ENCODE data around the gene HAPSTR1. TPM values are rescaled to one million over a fixed set of nuclear protein-coding genes. Genes with fewer than 3 reads are reported as not detected.
A peak's percentile ranks its signal among the peaks of the same experiment; 100 is the strongest.

Gene HAPSTR1
- total and polyA plus RNA-seq, 2 of the 13 experiments (the other 11 are each of a cell fraction or from before 2014, with no cell fraction given): 25.2 to 83.2 TPM

GRCh38 chr16:9091867-9092281 lies 430 bp downstream of the HAPSTR1 start (continued):
- TF ChIP-seq, protein P1, sequence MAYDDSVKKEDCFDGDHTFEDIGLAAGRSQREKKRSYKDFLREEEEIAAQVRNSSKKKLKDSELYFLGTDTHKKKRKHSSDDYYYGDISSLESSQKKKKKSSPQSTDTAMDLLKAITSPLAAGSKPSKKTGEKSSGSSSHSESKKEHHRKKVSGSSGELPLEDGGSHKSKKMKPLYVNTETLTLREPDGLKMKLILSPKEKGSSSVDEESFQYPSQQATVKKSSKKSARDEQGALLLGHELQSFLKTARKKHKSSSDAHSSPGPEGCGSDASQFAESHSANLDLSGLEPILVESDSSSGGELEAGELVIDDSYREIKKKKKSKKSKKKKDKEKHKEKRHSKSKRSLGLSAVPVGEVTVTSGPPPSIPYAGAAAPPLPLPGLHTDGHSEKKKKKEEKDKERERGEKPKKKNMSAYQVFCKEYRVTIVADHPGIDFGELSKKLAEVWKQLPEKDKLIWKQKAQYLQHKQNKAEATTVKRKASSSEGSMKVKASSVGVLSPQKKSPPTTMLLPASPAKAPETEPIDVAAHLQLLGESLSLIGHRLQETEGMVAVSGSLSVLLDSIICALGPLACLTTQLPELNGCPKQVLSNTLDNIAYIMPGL (CRISPR knock-in tag; IDR thresholded peaks at IDR 0.05; ENCODE audit: borderline replicate concordance in 1 of 2, low read depth in 1 of 2): peak in 1 of 2 experiments; percentile 35; a peak in 1 of 4 replicates
- TF ChIP-seq ZNF569 (CRISPR knock-in tag; IDR thresholded peaks at IDR 0.05; ENCODE audit: borderline replicate concordance): no peak
- TF ChIP-seq TARDBP (CRISPR knock-in tag; IDR thresholded peaks at IDR 0.05): no peak
- TF ChIP-seq SKI (IDR thresholded peaks at IDR 0.05; ENCODE audit: partially characterized antibody): no peak
- no peak for TF ChIP-seq CREB1 (IDR thresholded peaks at IDR 0.05)
- no peak for TF ChIP-seq CREB1 (CRISPR knock-in tag; IDR thresholded peaks at IDR 0.05)
- TF ChIP-seq ZNF784 (CRISPR knock-in tag; IDR thresholded peaks at IDR 0.05; ENCODE audit: borderline replicate concordance): peak; percentile 28
- TF ChIP-seq ZNF781 (CRISPR knock-in tag; IDR thresholded peaks at IDR 0.05; ENCODE audit: borderline replicate concordance, not compliant biosample characterization): no peak
- TF ChIP-seq CBX1 (IDR thresholded peaks at IDR 0.05; ENCODE audit: low read depth): no peak
- TF ChIP-seq EZH2 (conservative IDR thresholded peaks at IDR 0.05; ENCODE audit: low read depth, low read length): no peak
- TF ChIP-seq ZNF10 (CRISPR knock-in tag; IDR thresholded peaks at IDR 0.05; ENCODE audit: borderline replicate concordance, low read depth): no peak
- no peak for TF ChIP-seq HNRNPH1 (optimal IDR thresholded peaks at IDR 0.05; ENCODE audit: low read depth, low read length)
- no peak for TF ChIP-seq ZNF225 (CRISPR knock-in tag; IDR thresholded peaks at IDR 0.05)
- TF ChIP-seq, protein P2, sequence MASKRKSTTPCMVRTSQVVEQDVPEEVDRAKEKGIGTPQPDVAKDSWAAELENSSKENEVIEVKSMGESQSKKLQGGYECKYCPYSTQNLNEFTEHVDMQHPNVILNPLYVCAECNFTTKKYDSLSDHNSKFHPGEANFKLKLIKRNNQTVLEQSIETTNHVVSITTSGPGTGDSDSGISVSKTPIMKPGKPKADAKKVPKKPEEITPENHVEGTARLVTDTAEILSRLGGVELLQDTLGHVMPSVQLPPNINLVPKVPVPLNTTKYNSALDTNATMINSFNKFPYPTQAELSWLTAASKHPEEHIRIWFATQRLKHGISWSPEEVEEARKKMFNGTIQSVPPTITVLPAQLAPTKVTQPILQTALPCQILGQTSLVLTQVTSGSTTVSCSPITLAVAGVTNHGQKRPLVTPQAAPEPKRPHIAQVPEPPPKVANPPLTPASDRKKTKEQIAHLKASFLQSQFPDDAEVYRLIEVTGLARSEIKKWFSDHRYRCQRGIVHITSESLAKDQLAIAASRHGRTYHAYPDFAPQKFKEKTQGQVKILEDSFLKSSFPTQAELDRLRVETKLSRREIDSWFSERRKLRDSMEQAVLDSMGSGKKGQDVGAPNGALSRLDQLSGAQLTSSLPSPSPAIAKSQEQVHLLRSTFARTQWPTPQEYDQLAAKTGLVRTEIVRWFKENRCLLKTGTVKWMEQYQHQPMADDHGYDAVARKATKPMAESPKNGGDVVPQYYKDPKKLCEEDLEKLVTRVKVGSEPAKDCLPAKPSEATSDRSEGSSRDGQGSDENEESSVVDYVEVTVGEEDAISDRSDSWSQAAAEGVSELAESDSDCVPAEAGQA (IDR thresholded peaks at IDR 0.05; ENCODE audit: low read depth): no peak
- TF ChIP-seq, protein P2 (CRISPR knock-in tag; IDR thresholded peaks at IDR 0.05; ENCODE audit: borderline replicate concordance): peak; percentile 2; the same call in 1 of the 2 replicates
- TF ChIP-seq CSRNP1 (CRISPR knock-in tag; IDR thresholded peaks at IDR 0.05): no peak; the same call in 1 of the 2 replicates
- no peak for TF ChIP-seq RFX3 (CRISPR knock-in tag; IDR thresholded peaks at IDR 0.05)
- peak; percentile 57; the same call in 1 of the 2 replicates for TF ChIP-seq EED (CRISPR knock-in tag; IDR thresholded peaks at IDR 0.05)
- no peak for TF ChIP-seq ZBTB8A (CRISPR knock-in tag; IDR thresholded peaks at IDR 0.05; ENCODE audit: borderline replicate concordance, low read depth)
- no peak for TF ChIP-seq HCFC1 (IDR thresholded peaks at IDR 0.05; ENCODE audit: low read depth, low read length)
- peak; percentile 75; the same call in 1 of the 2 replicates for TF ChIP-seq ZNF30 (CRISPR knock-in tag; IDR thresholded peaks at IDR 0.05)
